IMR-90 (cell line): ENCODE measurements around the gene PPM1H. TPM values are rescaled to one million over a fixed set of nuclear protein-coding genes. Genes with fewer than 3 reads are reported as not detected.
"Not testable (repeated sequence)": the region's sequence is repeated elsewhere in the genome, so short reads cannot be mapped to it uniquely, and the experiment has no call there.

ENCODE experiments used
- ATAC-seq: fragments of 200-7000 bp; cut with Tn5 transposase; 2 replicates; pipeline ENCODE4 v1.9.1; 2020; ENCODE audit warnings: low read depth, mild to moderate bottlenecking, moderate library complexity
- BruUV-seq: library from RNA; stranded (reverse); fragments of 400-500 nt; replicated peaks from 2 replicates; lab custom pipeline; 2021; lab: Mats Ljungman, UMichigan
- CTCF ChIA-PET: fragments of 300-600 bp; formaldehyde crosslinking; extraction: SDS; loops from one replicate; lab custom pipeline; 2021; ENCODE audit warnings: antibody characterized with exemption; lab: Yijun Ruan, JAX
- POLR2A ChIA-PET: fragments of 300-600 bp; sonication (Branson Sonifier 250); formaldehyde crosslinking; loops from one replicate; lab custom pipeline; 2022; ENCODE audit warnings: antibody characterized with exemption; ENCODE audit not compliant: unreplicated experiment; lab: Charles Lee
- DNase-seq: peaks from one replicate; pipeline ENCODE4 v3.0.0; 2013
- H2AFZ ChIP-seq: replicated peaks from 2 replicates; pipeline ENCODE3; 2013; ENCODE audit warnings: low read length, mild to moderate bottlenecking; ENCODE audit not compliant: poor library complexity
- H2AK5ac ChIP-seq: 2 replicates; pipeline ENCODE4 v1.6.1; 2013; ENCODE audit warnings: low read depth, low read length, inconsistent platforms
- H2AK9ac ChIP-seq: replicated peaks from 2 replicates; pipeline ENCODE3; 2013; ENCODE audit warnings: mild to moderate bottlenecking, low read depth, low read length, moderate library complexity; ENCODE audit not compliant: poor library complexity
- H2BK120ac ChIP-seq: 2 replicates; pipeline ENCODE4 v1.6.1; 2013; ENCODE audit warnings: low read depth, low read length, inconsistent platforms
- H2BK15ac ChIP-seq: 3 replicates; pipeline ENCODE4 v1.6.1; 2013; ENCODE audit warnings: low read depth, low read length, inconsistent platforms
- H2BK20ac ChIP-seq: 2 replicates; pipeline ENCODE4 v1.6.1; 2013; ENCODE audit warnings: low read depth, mild to moderate bottlenecking, inconsistent platforms, low read length, moderate library complexity
- H2BK5ac ChIP-seq: 2 replicates; pipeline ENCODE4 v1.6.1; 2013; ENCODE audit warnings: mild to moderate bottlenecking, low read depth, low read length, inconsistent platforms; ENCODE audit not compliant: poor library complexity, severe bottlenecking
- H3K14ac ChIP-seq: replicated peaks from 2 replicates; pipeline ENCODE4 v1.6.1; 2013; ENCODE audit warnings: low read depth, low read length, inconsistent platforms
- H3K18ac ChIP-seq: 2 replicates; pipeline ENCODE4 v1.6.1; 2013; ENCODE audit warnings: low read depth, low read length, control low read depth
- H3K23ac ChIP-seq: 2 replicates; pipeline ENCODE4 v1.6.1; 2013; ENCODE audit warnings: low read depth, low read length, inconsistent platforms
- H3K27ac ChIP-seq: 2 replicates; pipeline ENCODE4 v1.5.1; 2013; ENCODE audit warnings: mild to moderate bottlenecking, control low read depth, low read length; ENCODE audit not compliant: insufficient read depth
- H3K27me3 ChIP-seq: 2 replicates; pipeline ENCODE4 v1.6.1; 2013; ENCODE audit warnings: low read length; ENCODE audit not compliant: control insufficient read depth, insufficient read depth
- H3K36me3 ChIP-seq: 2 replicates; pipeline ENCODE4 v1.6.1; 2013; ENCODE audit warnings: low read length, mixed read lengths; ENCODE audit not compliant: control insufficient read depth, insufficient read depth
- H3K4ac ChIP-seq: 2 replicates; pipeline ENCODE4 v1.6.1; 2013; ENCODE audit warnings: low read depth, low read length, inconsistent platforms
- H3K4me1 ChIP-seq: 2 replicates; pipeline ENCODE4 v1.6.1; 2013; ENCODE audit warnings: low read length, mixed read lengths; ENCODE audit not compliant: control insufficient read depth, insufficient read depth
- H3K4me2 ChIP-seq: 2 replicates; pipeline ENCODE4 v1.6.1; 2013; ENCODE audit warnings: low read depth, mild to moderate bottlenecking, control low read depth, low read length, moderate library complexity
- H3K4me3 ChIP-seq: 2 replicates; pipeline ENCODE4 v1.5.1; 2013; ENCODE audit warnings: low read depth, mild to moderate bottlenecking, control low read depth, low read length, moderate library complexity; ENCODE audit not compliant: insufficient read depth
- H3K56ac ChIP-seq: 2 replicates; pipeline ENCODE4 v1.6.1; 2013; ENCODE audit warnings: low read length, inconsistent platforms; ENCODE audit not compliant: insufficient read depth; ENCODE audit errors: extremely low read depth
- H3K79me1 ChIP-seq, 2 experiments: 2 replicates each; pipeline ENCODE4 v1.6.1; 2013; ENCODE audit warnings: low read length in 2 of 2, inconsistent platforms in 1 of 2, low read depth in 1 of 2
- H3K9ac ChIP-seq: 2 replicates; pipeline ENCODE4 v1.6.1; 2013; ENCODE audit warnings: low read depth, low read length, control low read depth
- H3K9me1 ChIP-seq: 2 replicates; pipeline ENCODE4 v1.6.1; 2013; ENCODE audit warnings: low read length, inconsistent platforms; ENCODE audit not compliant: insufficient read depth
- H3K9me3 ChIP-seq: 2 replicates; pipeline ENCODE4 v1.6.1; 2013; ENCODE audit warnings: low read length; ENCODE audit not compliant: control insufficient read depth, insufficient read depth
- H4K20me1 ChIP-seq: 2 replicates; pipeline ENCODE4 v1.6.1; 2013; ENCODE audit warnings: low read length, inconsistent platforms; ENCODE audit not compliant: insufficient read depth
- H4K5ac ChIP-seq: 2 replicates; pipeline ENCODE4 v1.6.1; 2013; ENCODE audit warnings: mild to moderate bottlenecking, low read depth, low read length, control low read depth
- H4K8ac ChIP-seq, 2 experiments: 2 replicates each; pipeline ENCODE4 v1.6.1; 2013; ENCODE audit warnings: low read depth in 2 of 2, low read length in 2 of 2, control low read depth in 1 of 2, inconsistent platforms in 1 of 2
- H4K91ac ChIP-seq: 2 replicates; pipeline ENCODE4 v1.6.1; 2013; ENCODE audit warnings: low read depth, low read length, inconsistent platforms; ENCODE audit not compliant: insufficient read depth
- CEBPB ChIP-seq: IDR thresholded peaks from 2 replicates; pipeline ENCODE4 v1.6.1; 2012; ENCODE audit warnings: low read depth, low read length, improper control_type of control experiment
- CTCF ChIP-seq: conservative IDR thresholded peaks from 2 replicates; pipeline ENCODE4 v1.5.1; 2012; ENCODE audit warnings: mild to moderate bottlenecking, low read depth, low read length, improper control_type of control experiment
- MXI1 ChIP-seq: IDR thresholded peaks from 2 replicates; pipeline ENCODE4 v1.6.1; 2012; ENCODE audit warnings: low read depth, mild to moderate bottlenecking, low read length, moderate library complexity, borderline replicate concordance
- RAD21 ChIP-seq: IDR thresholded peaks from 2 replicates; pipeline ENCODE4 v1.6.1; 2012; ENCODE audit warnings: low read length, improper control_type of control experiment
- RCOR1 ChIP-seq: IDR thresholded peaks from 2 replicates; pipeline ENCODE4 v1.6.1; 2012; ENCODE audit warnings: mild to moderate bottlenecking, low read length, improper control_type of control experiment; ENCODE audit not compliant: insufficient replicate concordance
- SMC3 ChIP-seq: fragments of 150-350 bp; IDR thresholded peaks from 2 replicates; pipeline ENCODE4 v1.6.1; 2016; ENCODE audit warnings: low read depth, mild to moderate bottlenecking, antibody characterized with exemption, low read length, moderate library complexity
- WGBS, 2 experiments: methylation state at CpG; one replicate each; pipeline versions ENCODE4 v1.1.5 to v1.1.7; 2013; ENCODE audit warnings: missing lambda C conversion rate in 2 of 2; ENCODE audit not compliant: insufficient read length in 1 of 2; ENCODE audit errors: extremely low coverage in 2 of 2; 5-methylcytosine and 5-hydroxymethylcytosine counted together
- dilution Hi-C: fragments of 300-500 bp; cut with HindIII; formaldehyde crosslinking; loops from one replicate; pipeline ENCODE4 v1.14.3; 2018; ENCODE audit warnings: low sequenced_read_pairs; ENCODE audit not compliant: unreplicated experiment
- in situ Hi-C: fragments of 300-500 bp; cut with MboI; formaldehyde crosslinking; loops from 3 replicates; pipeline ENCODE4 v1.14.3; 2019; ENCODE audit warnings: low sequenced_read_pairs, inconsistent platforms, mixed read lengths
- intact Hi-C: fragments of 100-400 bp; cut with micrococcal nuclease; formaldehyde crosslinking; loops from 2 replicates; pipeline ENCODE4 v1.10.0; 2022
- polyA plus RNA-seq, 3 experiments: library from polyadenylated mRNA; depleted of rRNA; stranded (reverse); fragments of >200 nt; gene quantifications; 2 replicates each; pipeline ENCODE4 v1.2.3, GENCODE V29; 2012; ENCODE audit warnings: low replicate concordance in 1 of 3
- total RNA-seq: library from RNA; depleted of rRNA; stranded (reverse); fragments of >200 nt; gene quantifications from 2 replicates; pipeline ENCODE4 v1.2.3, GENCODE V29; 2012

PPM1H gene
- total and polyA plus RNA-seq, 2 of the 4 experiments (the other 2 are of a cell fraction): 0.14 to 0.18 TPM

- no peaks in the 10 kb centered on the region for H3K36me3 ChIP-seq
- ChIA-PET POLR2A (no interaction called here), CTCF (interaction anchor here (0.6 kb wide), 1 partner anchor 399 kb away, joined by 3 read pairs; no protein-coding TSS in a partner anchor)
These were observed 55.3 kb downstream of the PPM1H start for GRCh38 chr12:62879691-62880090.

DNA sequence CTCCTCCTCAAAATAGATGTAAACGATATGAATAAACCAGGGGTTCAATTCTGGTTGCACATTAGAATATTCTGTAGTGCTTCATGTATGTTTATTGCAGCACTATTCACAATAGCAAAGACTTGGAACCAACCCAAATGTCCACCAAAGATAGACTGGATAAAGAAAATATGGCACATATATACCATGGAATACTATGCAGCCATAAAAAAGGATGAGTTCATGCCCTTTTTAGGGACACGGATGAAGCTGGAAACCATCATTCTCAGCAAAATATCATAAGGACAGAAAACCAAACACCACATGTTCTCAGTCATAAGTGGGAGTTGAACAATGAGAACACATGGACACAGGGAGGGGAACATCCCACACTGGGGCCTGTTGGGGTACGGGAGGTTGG, 55.7 kb downstream of the PPM1H start:
- intact Hi-C loops, H4K5ac ChIP-seq, H2BK15ac ChIP-seq, in situ Hi-C loops, H3K36me3 ChIP-seq, H3K4ac ChIP-seq, H4K20me1 ChIP-seq, H3K23ac ChIP-seq, H2AK9ac ChIP-seq, ATAC-seq, H2AFZ ChIP-seq, H3K4me1 ChIP-seq, H3K79me1 ChIP-seq, H3K9ac ChIP-seq, H3K18ac ChIP-seq, H3K4me2 ChIP-seq, H3K9me3 ChIP-seq, H4K8ac ChIP-seq, POLR2A ChIA-PET, H3K9me1 ChIP-seq, H4K91ac ChIP-seq, H2BK120ac ChIP-seq, H3K4me3 ChIP-seq, dilution Hi-C loops, H3K27ac ChIP-seq, CTCF ChIA-PET, H3K14ac ChIP-seq, BruUV-seq, H3K56ac ChIP-seq, H2BK20ac ChIP-seq, H2BK5ac ChIP-seq, H2AK5ac ChIP-seq, DNase-seq: not testable (repeated sequence)
- H3K27me3 ChIP-seq: peaks cover 15% of the 10 kb centered on the region
- WGBS, 2 experiments: no CpG with 5 or more reads among the region's 3 CpGs

More at GRCh38 chr12:62879691-62880090, 55.3 kb downstream of the PPM1H start:
- ATAC-seq: no peak
- no peaks in the 10 kb centered on the region for H3K4me1 ChIP-seq
- H3K9ac ChIP-seq: no peak overlapping the region
- H3K79me1 ChIP-seq: no peaks in the 10 kb centered on the region
- H3K4me3 ChIP-seq: no peak overlapping the region
- no peak overlapping the region for H3K23ac ChIP-seq
- no peak overlapping the region for H2BK20ac ChIP-seq
- H3K4me2 ChIP-seq: no peak overlapping the region
- no peak overlapping the region for H3K4ac ChIP-seq
- no peak overlapping the region for H3K14ac ChIP-seq
- dilution Hi-C loops (no loop called here), in situ Hi-C loops (no loop called here), intact Hi-C loops (no loop called here)
- H4K91ac ChIP-seq: no peak overlapping the region
- H3K27me3 ChIP-seq: peaks cover 15% of the 10 kb centered on the region
- no peak overlapping the region for H2BK120ac ChIP-seq
- no peaks in the 10 kb centered on the region for H3K9me3 ChIP-seq
- no peak overlapping the region for H2AK9ac ChIP-seq
- no peak overlapping the region for H4K8ac ChIP-seq
- no peak for DNase-seq
- H3K56ac ChIP-seq: no peak overlapping the region
- no peak overlapping the region for H3K18ac ChIP-seq
- H2AFZ ChIP-seq: no peak overlapping the region
- no peak overlapping the region for H2AK5ac ChIP-seq
- no CpG with 5 or more reads among the region's 1 CpG for WGBS, 2 experiments
- no peak overlapping the region for H3K27ac ChIP-seq
- H2BK15ac ChIP-seq: no peak overlapping the region
- no peaks in the 10 kb centered on the region for H4K20me1 ChIP-seq
- TF ChIP-seq CTCF (no peak), SMC3 (no peak), RCOR1 (no peak), MXI1 (no peak), CEBPB (no peak), RAD21 (no peak)
- H2BK5ac ChIP-seq: no peak overlapping the region
- no TSS peak for BruUV-seq
- H3K9me1 ChIP-seq: no peaks in the 10 kb centered on the region
- no peak overlapping the region for H4K5ac ChIP-seq
